ENCODE data around the gene GOSR2. TPM values are rescaled to one million over a fixed set of nuclear protein-coding genes. Genes with fewer than 3 reads are reported as not detected.
"Not testable (repeated sequence)": the region's sequence is repeated elsewhere in the genome, so short reads cannot be mapped to it uniquely, and the experiment has no call there.

The GOSR2 gene
- total RNA-seq, 1 experiment from 2014 or later = 36.5 TPM

- ATAC-seq (no peak), DNase-seq (ENCODE audit: low read depth, low spot score) (no peak)
- Histone ChIP-seq H3K27me3 (ENCODE audit: control insufficient read depth, insufficient read depth, low read length) (no peaks in the 10 kb centered on the region), H3K36me3 (ENCODE audit: control insufficient read depth, insufficient read depth, low read length) (peaks cover 1% of the 10 kb centered on the region; the same call in 1 of the 2 replicates), H3K27ac (ENCODE audit: low read length) (no peak overlapping the region), H3K4me3 (ENCODE audit: low read depth in 2 of 2, low read length in 2 of 2) (no peak overlapping the region), H3K4me1 (ENCODE audit: control insufficient read depth, insufficient read depth, low read length) (no peaks in the 10 kb centered on the region), H3K9me3 (ENCODE audit: control insufficient read depth, insufficient read depth, low read depth, low read length) (no peaks in the 10 kb centered on the region)
- BruUV-seq (replicated peaks) = no TSS peak
- CTCF ChIA-PET = no interaction called here
- POLR2A ChIA-PET = interaction anchor here (0.5 kb wide), 1 partner anchor 522 kb away, joined by 4 read pairs; no protein-coding TSS in a partner anchor
- TF ChIP-seq REST (IDR thresholded peaks at IDR 0.05; ENCODE audit: insufficient read depth in 1 of 2, low read depth in 2 of 2, low read length in 1 of 2) = no peak
- TF ChIP-seq POLR2AphosphoS5 (IDR thresholded peaks at IDR 0.05; ENCODE audit: low read depth, low read length) = no peak
- no peak for TF ChIP-seq TCF7L2 (IDR thresholded peaks at IDR 0.05; ENCODE audit: low read depth, low read length)
- no peak for TF ChIP-seq SIN3A (IDR thresholded peaks at IDR 0.05; ENCODE audit: borderline replicate concordance, insufficient read depth, low read depth, low read length)
- TF ChIP-seq CTCF (IDR thresholded peaks at IDR 0.05) = no peak
- intact Hi-C loops (cut with micrococcal nuclease; ENCODE audit: unreplicated experiment) = no loop called here
- in situ Hi-C loops (cut with HindIII; ENCODE audit: low pct_unique_long_range_greater_than_20kb, low sequenced_read_pairs) = no loop called here
Observed at GRCh38 chr17:46917516-46917915, 5.4 kb upstream of the GOSR2 start.

- CTCF ChIA-PET; H3K4me1 ChIP-seq (ENCODE audit: control insufficient read depth, insufficient read depth, low read length); H3K27ac ChIP-seq (ENCODE audit: low read length); BruUV-seq (replicated peaks); in situ Hi-C loops (cut with HindIII; ENCODE audit: low pct_unique_long_range_greater_than_20kb, low sequenced_read_pairs); POLR2A ChIA-PET; DNase-seq (ENCODE audit: low read depth, low spot score); H3K27me3 ChIP-seq (ENCODE audit: control insufficient read depth, insufficient read depth, low read length); ATAC-seq; H3K9me3 ChIP-seq (ENCODE audit: control insufficient read depth, insufficient read depth, low read depth, low read length): not testable (repeated sequence)
- H3K4me3 ChIP-seq (ENCODE audit: low read depth in 2 of 2, low read length in 2 of 2) = peak overlapping the region in 1 of 2 experiments; percentile 86; a peak in 2 of 4 replicates
- intact Hi-C loops (cut with micrococcal nuclease; ENCODE audit: unreplicated experiment) = loop anchor here (10.0 kb wide), 1 partner anchor 77 kb away; no protein-coding TSS in a partner anchor
- peaks cover 14% of the 10 kb centered on the region; the same call in 1 of the 2 replicates for H3K36me3 ChIP-seq (ENCODE audit: control insufficient read depth, insufficient read depth, low read length)
Observed at GRCh38 chr17:46921962-46922361, 998 bp upstream of the GOSR2 start.

GRCh38 chr17:46922487-46922803, 515 bp upstream of the GOSR2 start:
- in situ Hi-C loops (cut with HindIII; ENCODE audit: low pct_unique_long_range_greater_than_20kb, low sequenced_read_pairs) = no loop called here
- DNase-seq (ENCODE audit: low read depth, low spot score) = no peak
- intact Hi-C loops (cut with micrococcal nuclease; ENCODE audit: unreplicated experiment) = loop anchor here (10.0 kb wide), 1 partner anchor 78 kb away; no protein-coding TSS in a partner anchor
- Histone ChIP-seq H3K4me1 (ENCODE audit: control insufficient read depth, insufficient read depth, low read length) (peaks cover 5% of the 10 kb centered on the region; the same call in 1 of the 2 replicates), H3K36me3 (ENCODE audit: control insufficient read depth, insufficient read depth, low read length) (peaks cover 14% of the 10 kb centered on the region; the same call in 1 of the 2 replicates), H3K27ac (ENCODE audit: low read length) (peak overlapping the region; percentile 87), H3K27me3 (ENCODE audit: control insufficient read depth, insufficient read depth, low read length) (no peaks in the 10 kb centered on the region), H3K4me3 (ENCODE audit: low read depth in 2 of 2, low read length in 2 of 2) (peak overlapping the region; percentile 86 to 99), H3K9me3 (ENCODE audit: control insufficient read depth, insufficient read depth, low read depth, low read length) (no peaks in the 10 kb centered on the region)
- ChIA-PET CTCF (no interaction called here), POLR2A (no interaction called here)
- peak; percentile 64 for ATAC-seq
- no peak for TF ChIP-seq CTCF (IDR thresholded peaks at IDR 0.05)
- TF ChIP-seq REST (IDR thresholded peaks at IDR 0.05; ENCODE audit: insufficient read depth in 1 of 2, low read depth in 2 of 2, low read length in 1 of 2) = no peak
- TF ChIP-seq POLR2AphosphoS5 (IDR thresholded peaks at IDR 0.05; ENCODE audit: low read depth, low read length) = no peak
- TSS peak; percentile 94 for BruUV-seq (replicated peaks)

Measured in Panc1 (cell line).